Breast epithelium (tissue), 4 donors: ENCODE measurements around the gene KIAA1217. TPM values are rescaled to one million over a fixed set of nuclear protein-coding genes. Genes with fewer than 3 reads are reported as not detected.

ENCODE experiments used
- DNase-seq, 2 donors: peaks; one replicate each; pipeline ENCODE4 v3.0.0-alpha.2; 2019; ENCODE audit warnings: low spot score in 2 of 2
- H3K27ac ChIP-seq, 2 donors: fragments of 200-600 bp; sonication (generic) in 1 of 2; one replicate each; pipeline ENCODE4 v1.5.1; 2016 to 2019; ENCODE audit warnings: mild to moderate bottlenecking in 1 of 2
- H3K27me3 ChIP-seq, 2 donors: fragments of 200-600 bp; sonication (generic) in 1 of 2; one replicate each; pipeline versions ENCODE4 v1.5.1 to v1.6.0; 2017 to 2019; ENCODE audit warnings: control low read depth in 1 of 2, mild to moderate bottlenecking in 1 of 2
- H3K36me3 ChIP-seq: fragments of 200-600 bp; one replicate; pipeline ENCODE4 v1.5.1; 2019
- H3K4me1 ChIP-seq, 2 donors: fragments of 200-600 bp; sonication (generic); one replicate each; pipeline ENCODE4 v1.5.1; 2016 to 2019; ENCODE audit warnings: control low read depth in 1 of 2
- H3K4me3 ChIP-seq, 3 donors: fragments of 200-600 bp; sonication (generic); 1 replicate in 2 of 3; 2 replicates in 1 of 3; pipeline ENCODE4 v1.5.1; 2016 to 2019; ENCODE audit warnings: mild to moderate bottlenecking in 3 of 3, moderate library complexity in 2 of 3
- H3K9me3 ChIP-seq, 2 donors: fragments of 200-600 bp; sonication (generic) in 1 of 2; one replicate each; pipeline ENCODE4 v1.5.1; 2016 to 2019; ENCODE audit warnings: control low read depth in 1 of 2
- CTCF ChIP-seq, 3 donors: fragments of 450-650 bp; IDR thresholded peaks; one replicate each; pipeline ENCODE4 v1.5.1; 2016 to 2017; ENCODE audit warnings: antibody characterized with exemption in 3 of 3, mild to moderate bottlenecking in 3 of 3, moderate library complexity in 3 of 3
- POLR2A ChIP-seq: fragments of 450-650 bp; IDR thresholded peaks from one replicate; pipeline ENCODE4 v1.6.1; 2016; ENCODE audit warnings: antibody characterized with exemption, mild to moderate bottlenecking, moderate library complexity
- POLR2AphosphoS5 ChIP-seq, 3 donors: sonication (generic); formaldehyde crosslinking; IDR thresholded peaks; one replicate each; pipeline ENCODE4 v1.6.1; 2017; ENCODE audit warnings: antibody characterized with exemption in 3 of 3
- intact Hi-C: fragments of 100-400 bp; cut with DNase I; formaldehyde crosslinking; loops from one replicate; pipeline ENCODE4 v1.15.1; 2023; ENCODE audit warnings: low total_unique reads
- total RNA-seq, 3 donors: library from RNA; depleted of rRNA; stranded (reverse); fragments of >200 nt; gene quantifications; one replicate each; pipeline ENCODE4 v1.1.0, GENCODE V29; 2016

The KIAA1217 gene
- total RNA-seq, 3 donors from 2014 or later = 19.7 to 154 (median 83.6) TPM

GRCh38 chr10:24526085-24526649 lies 317.2 kb downstream of the KIAA1217 start:
- Histone ChIP-seq H3K9me3 (no peaks in the 10 kb centered on the region), H3K27me3 (no peaks in the 10 kb centered on the region), H3K36me3 (peaks cover 2% of the 10 kb centered on the region), H3K27ac (no peak overlapping the region), H3K4me1 (no peaks in the 10 kb centered on the region), H3K4me3 (no peak overlapping the region)
- intact Hi-C loops = no loop called here
- DNase-seq = no peak
- TF ChIP-seq CTCF (IDR thresholded peaks at IDR 0.05) (no peak), POLR2AphosphoS5 (IDR thresholded peaks at IDR 0.05) (no peak), POLR2A (no peak)

- TF ChIP-seq POLR2A = no peak
- TF ChIP-seq CTCF (IDR thresholded peaks at IDR 0.05) = no peak
- no peak for TF ChIP-seq POLR2AphosphoS5 (IDR thresholded peaks at IDR 0.05)
- Histone ChIP-seq H3K27me3 (no peaks in the 10 kb centered on the region), H3K27ac (no peak overlapping the region), H3K4me1 (no peaks in the 10 kb centered on the region), H3K36me3 (peaks cover 2% of the 10 kb centered on the region), H3K4me3 (no peak overlapping the region), H3K9me3 (no peaks in the 10 kb centered on the region)
- no peak for DNase-seq
- intact Hi-C loops = no loop called here
Measured at GRCh38 chr10:24528946-24529345, 320.0 kb downstream of the KIAA1217 start.

- Histone ChIP-seq H3K36me3 (peaks cover 9% of the 10 kb centered on the region), H3K27me3 (no peaks in the 10 kb centered on the region), H3K4me3 (no peak overlapping the region), H3K27ac (no peak overlapping the region), H3K4me1 (no peaks in the 10 kb centered on the region), H3K9me3 (no peaks in the 10 kb centered on the region)
- TF ChIP-seq POLR2A = no peak
- no peak for TF ChIP-seq CTCF (IDR thresholded peaks at IDR 0.05)
- TF ChIP-seq POLR2AphosphoS5 (IDR thresholded peaks at IDR 0.05) = no peak
- no peak for DNase-seq
- intact Hi-C loops = no loop called here
Measured at GRCh38 chr10:24531439-24531838, 322.5 kb downstream of the KIAA1217 start.

GRCh38 chr10:24533981-24534380 lies 325.0 kb downstream of the KIAA1217 start:
- Histone ChIP-seq H3K4me3 (no peak overlapping the region), H3K9me3 (no peaks in the 10 kb centered on the region), H3K4me1 (no peaks in the 10 kb centered on the region), H3K36me3 (peaks cover 11% of the 10 kb centered on the region), H3K27me3 (no peaks in the 10 kb centered on the region), H3K27ac (peak overlapping the region in 1 of 2 donors; percentile 4)
- intact Hi-C loops = no loop called here
- no peak for TF ChIP-seq CTCF (IDR thresholded peaks at IDR 0.05)
- TF ChIP-seq POLR2A = no peak
- TF ChIP-seq POLR2AphosphoS5 (IDR thresholded peaks at IDR 0.05) = no peak
- DNase-seq = no peak

- no peak overlapping the region for H3K4me3 ChIP-seq
- H3K36me3 ChIP-seq = peaks cover 9% of the 10 kb centered on the region
Measured at GRCh38 chr10:24536636-24537035, 327.7 kb downstream of the KIAA1217 start.

More at GRCh38 chr10:24536636-24537035, 327.7 kb downstream of the KIAA1217 start:
- intact Hi-C loops = no loop called here
- no peaks in the 10 kb centered on the region for H3K27me3 ChIP-seq
- no peaks in the 10 kb centered on the region for H3K4me1 ChIP-seq
- no peak for TF ChIP-seq CTCF (IDR thresholded peaks at IDR 0.05)
- no peak for TF ChIP-seq POLR2AphosphoS5 (IDR thresholded peaks at IDR 0.05)
- no peak for TF ChIP-seq POLR2A
- DNase-seq = no peak
- H3K9me3 ChIP-seq = no peaks in the 10 kb centered on the region
- peak overlapping the region in 1 of 2 donors; percentile 8 for H3K27ac ChIP-seq
